K562 (cell line): Measurements from ENCODE around the gene IZUMO4. TPM values are rescaled to one million over a fixed set of nuclear protein-coding genes. Genes with fewer than 3 reads are reported as not detected.

ENCODE experiments used
- ATAC-seq: fragments of 200-7000 bp; cut with Tn5 transposase; 3 replicates; pipeline ENCODE4 v1.9.1; 2020; ENCODE audit warnings: moderate library complexity
- BruUV-seq: library from RNA; stranded (reverse); fragments of 400-500 nt; replicated peaks from 2 replicates; lab custom pipeline; 2021; lab: Mats Ljungman, UMichigan
- CTCF ChIA-PET: fragments of 300-600 bp; formaldehyde crosslinking; extraction: SDS; loops from one replicate; lab custom pipeline; 2021; ENCODE audit warnings: low intra/inter-chr PET ratio; lab: Yijun Ruan, JAX
- POLR2A ChIA-PET: fragments of 300-600, 350-650 bp; sonication (Branson Sonifier 250); formaldehyde crosslinking; extraction: SDS; loops from one replicate; lab custom pipeline; 2021; ENCODE audit warnings: antibody characterized with exemption, inconsistent platforms; lab: Yijun Ruan, JAX
- DNase-seq, 4 experiments: peaks; one replicate each; pipeline versions ENCODE4 v3.0.0 to v3.0.0-alpha.2; 2011 to 2018; ENCODE audit warnings: low spot score in 3 of 4, mixed read lengths in 3 of 4; ENCODE audit errors: extremely low read depth in 1 of 4
- FAIRE-seq: peaks from 2 replicates; lab custom pipeline; 2011; peaks lifted over from hg19 to GRCh38; lab: Jason Lieb, UNC
- H2AFZ ChIP-seq: 2 replicates; pipeline ENCODE4 v1.6.0; 2011; ENCODE audit warnings: low read depth, low read length, control low read depth, inconsistent platforms
- H3K27ac ChIP-seq: fragments of 200-600 bp; 3 replicates; pipeline ENCODE4 v1.8.0; 2011; ENCODE audit warnings: low read depth, mild to moderate bottlenecking, control low read depth, inconsistent platforms, low read length, moderate library complexity, mixed read lengths; ENCODE audit errors: extremely low read depth
- H3K27me3 ChIP-seq, 2 experiments: fragments of 300-600 bp in 1 of 2; 2 replicates in 1 of 2; 3 replicates in 1 of 2; pipeline versions ENCODE4 v1.6.0 to v1.8.0; 2011; ENCODE audit warnings: inconsistent platforms in 2 of 2, low read length in 2 of 2, mild to moderate bottlenecking in 1 of 2, mixed read lengths in 1 of 2, moderate library complexity in 1 of 2; ENCODE audit not compliant: control insufficient read depth in 2 of 2, insufficient read depth in 2 of 2
- H3K36me3 ChIP-seq: fragments of 300-600 bp; 3 replicates; pipeline ENCODE4 v1.8.0; 2011; ENCODE audit warnings: mild to moderate bottlenecking, low read length, inconsistent platforms; ENCODE audit not compliant: control insufficient read depth, insufficient read depth
- H3K4me1 ChIP-seq, 2 experiments: fragments of 200-600 bp in 1 of 2; replicated peaks in 1 of 2; 2 replicates in 1 of 2; 3 replicates in 1 of 2; pipeline versions ENCODE4 v1.5.1 to v1.8.0; 2011; ENCODE audit warnings: inconsistent platforms in 2 of 2, low read length in 2 of 2, mild to moderate bottlenecking in 1 of 2, mixed read lengths in 1 of 2, moderate library complexity in 1 of 2; ENCODE audit not compliant: control insufficient read depth in 2 of 2, insufficient read depth in 2 of 2
- H3K4me2 ChIP-seq: 2 replicates; pipeline ENCODE4 v1.6.1; 2011; ENCODE audit warnings: low read length, control low read depth, inconsistent platforms, mixed read lengths; ENCODE audit not compliant: insufficient read depth
- H3K4me3 ChIP-seq: fragments of 200-600 bp; sonication (generic), shearing (Covaris generic); 2 replicates; pipeline ENCODE4 v1.5.1; 2016; ENCODE audit warnings: control low read depth, inconsistent platforms
- H3K79me2 ChIP-seq: fragments of 200-600 bp; 3 replicates; pipeline ENCODE4 v1.8.0; 2011; ENCODE audit warnings: low read length, inconsistent platforms; ENCODE audit not compliant: control insufficient read depth, insufficient read depth
- H3K9ac ChIP-seq, 2 experiments: 2 replicates each; pipeline versions ENCODE4 v1.6.0 to v1.6.1; 2011; ENCODE audit warnings: low read depth in 2 of 2, low read length in 2 of 2, control low read depth in 1 of 2, inconsistent platforms in 1 of 2, mild to moderate bottlenecking in 1 of 2, mixed read lengths in 1 of 2; ENCODE audit not compliant: insufficient read depth in 1 of 2
- H3K9me1 ChIP-seq: one replicate; pipeline ENCODE4 v1.6.0; 2011; ENCODE audit warnings: inconsistent platforms, mild to moderate bottlenecking, low read length, moderate library complexity; ENCODE audit not compliant: control insufficient read depth, insufficient read depth
- H3K9me3 ChIP-seq: replicated peaks from 2 replicates; pipeline ENCODE4 v1.5.1; 2011; ENCODE audit warnings: low read depth, low read length, inconsistent platforms; ENCODE audit not compliant: control insufficient read depth, insufficient read depth
- H4K20me1 ChIP-seq: replicated peaks from 2 replicates; pipeline ENCODE4 v1.6.1; 2011; ENCODE audit warnings: low read length, inconsistent platforms, mixed read lengths; ENCODE audit not compliant: control insufficient read depth, insufficient read depth
- ARID1B ChIP-seq: fragments of 450-650 bp; IDR thresholded peaks from 2 replicates; pipeline ENCODE4 v1.6.1; 2016; ENCODE audit warnings: antibody characterized with exemption, mild to moderate bottlenecking, inconsistent platforms
- ARID2 ChIP-seq: fragments of 450-650 bp; IDR thresholded peaks from 2 replicates; pipeline ENCODE4 v1.6.1; 2017; ENCODE audit warnings: antibody characterized with exemption, mild to moderate bottlenecking
- CEBPB ChIP-seq: fragments of 450-650 bp; IDR thresholded peaks from 2 replicates; pipeline ENCODE4 v1.6.1; 2016; ENCODE audit warnings: missing genetic modification characterization, missing compliant biosample characterization
- CREBBP ChIP-seq: IDR thresholded peaks from one replicate; pipeline ENCODE4 v1.6.1; 2012; ENCODE audit warnings: low read depth, mild to moderate bottlenecking, control low read depth, inconsistent platforms, low read length
- EGR1 ChIP-seq: fragments of 450-650 bp; conservative IDR thresholded peaks from 2 replicates; pipeline ENCODE4 v1.6.1; 2017; ENCODE audit warnings: mild to moderate bottlenecking
- FOXJ3 ChIP-seq: sonication (generic); formaldehyde crosslinking; IDR thresholded peaks from 2 replicates; pipeline ENCODE4 v1.4.0; 2020; ENCODE audit warnings: mild to moderate bottlenecking, missing genetic modification reagents
- KAT8 ChIP-seq: fragments of 450-650 bp; IDR thresholded peaks from 2 replicates; pipeline ENCODE4 v1.6.1; 2016; ENCODE audit warnings: low read depth, mild to moderate bottlenecking
- NELFE ChIP-seq: IDR thresholded peaks from 2 replicates; pipeline ENCODE4 v1.6.1; 2011; ENCODE audit warnings: mild to moderate bottlenecking; ENCODE audit not compliant: insufficient read depth, insufficient read length
- NFE2 ChIP-seq: IDR thresholded peaks from 2 replicates; pipeline ENCODE4 v1.6.1; 2014; ENCODE audit warnings: antibody characterized with exemption, low read depth
- NFRKB ChIP-seq: fragments of 450-650 bp; IDR thresholded peaks from 2 replicates; pipeline ENCODE4 v1.6.1; 2016; ENCODE audit warnings: low read depth
- POLR2A ChIP-seq: fragments of 450-650 bp; conservative IDR thresholded peaks from 2 replicates; pipeline ENCODE4 v1.6.1; 2016
- POLR2AphosphoS5 ChIP-seq: IDR thresholded peaks from 2 replicates; pipeline ENCODE4 v1.6.1; 2011; ENCODE audit warnings: mild to moderate bottlenecking, low read depth, low read length, moderate library complexity; ENCODE audit not compliant: control insufficient read depth, insufficient read depth
- RB1 ChIP-seq: fragments of 450-650 bp; IDR thresholded peaks from 2 replicates; pipeline ENCODE4 v1.6.1; 2017; ENCODE audit warnings: low read depth, mild to moderate bottlenecking
- XRCC3 ChIP-seq: fragments of 450-650 bp; IDR thresholded peaks from 2 replicates; pipeline ENCODE4 v1.6.1; 2017; ENCODE audit warnings: mild to moderate bottlenecking, moderate library complexity
- ZFX ChIP-seq: sonication (generic); formaldehyde crosslinking; IDR thresholded peaks from 2 replicates; pipeline ENCODE4 v1.8.0; 2022; ENCODE audit warnings: mild to moderate bottlenecking, missing genetic modification reagents, moderate library complexity
- ZNF121 ChIP-seq: sonication (generic); formaldehyde crosslinking; conservative IDR thresholded peaks from 2 replicates; pipeline ENCODE4 v1.8.0; 2022; ENCODE audit warnings: missing genetic modification reagents
- ZNF589 ChIP-seq: fragments of 200-800 bp; sonication (Bioruptor generic); IDR thresholded peaks from 2 replicates; pipeline ENCODE4 v1.6.1; 2016; ENCODE audit warnings: low read depth, missing genetic modification characterization, missing compliant biosample characterization
- WGBS: fragments of 100-300 bp; shearing (Covaris generic); methylation state at CpG from one replicate; pipeline ENCODE4 v1.1.6; 2016; ENCODE audit warnings: low coverage, mixed read lengths; ENCODE audit not compliant: insufficient coverage; ENCODE audit errors: missing lambda C conversion rate; 5-methylcytosine and 5-hydroxymethylcytosine counted together
- in situ Hi-C: fragments of 300-500 bp; cut with MboI; formaldehyde crosslinking; loops from 4 replicates; pipeline ENCODE4 v1.15.0; 2018; ENCODE audit warnings: inconsistent platforms, mixed read lengths
- intact Hi-C: fragments of 100-400 bp; cut with micrococcal nuclease; formaldehyde crosslinking; loops from 2 replicates; pipeline ENCODE4 v1.14.2; 2022
- polyA plus RNA-seq, 8 experiments: library from polyadenylated mRNA; depleted of rRNA in 4 of 8; stranded (reverse) in 5 of 8; unstranded in 3 of 8; fragments of >200 nt; fragmentation: Nextera tagmentation in 2 of 8; fragmentation: Illumina TruSeq in 1 of 8; extraction: Ambion mirVana in 2 of 8; extraction: Trizol in 1 of 8; gene quantifications; 2 replicates each; pipeline versions ENCODE4 v1.2.1 to v1.2.3, GENCODE V29; 2011 to 2014; ENCODE audit warnings: inconsistent platforms in 1 of 8, missing spikeins in 1 of 8
- total RNA-seq, 7 experiments: library from RNA; depleted of rRNA in 6 of 7; stranded (reverse); fragments of >200 nt in 6 of 7; fragmentation: Illumina TruSeq in 2 of 7; extraction: Trizol in 2 of 7; gene quantifications; 2 replicates each; pipeline versions ENCODE4 v1.2.1 to v1.2.3, GENCODE V29; 2011 to 2021; ENCODE audit warnings: low replicate concordance in 1 of 7
- TF ChIP-seq, protein P1 (sequence below): fragments of 250-450 bp; sonication (Bioruptor Pico); IDR thresholded peaks from 2 replicates; pipeline ENCODE4 v1.4.0; 2020; ENCODE audit warnings: mild to moderate bottlenecking

IZUMO4 gene
- total and polyA plus RNA-seq, 9 of the 15 experiments (the other 6 are each of a cell fraction or from before 2014, with no cell fraction given), result 0.07 to 3.9 (median 1.2) TPM

DNA sequence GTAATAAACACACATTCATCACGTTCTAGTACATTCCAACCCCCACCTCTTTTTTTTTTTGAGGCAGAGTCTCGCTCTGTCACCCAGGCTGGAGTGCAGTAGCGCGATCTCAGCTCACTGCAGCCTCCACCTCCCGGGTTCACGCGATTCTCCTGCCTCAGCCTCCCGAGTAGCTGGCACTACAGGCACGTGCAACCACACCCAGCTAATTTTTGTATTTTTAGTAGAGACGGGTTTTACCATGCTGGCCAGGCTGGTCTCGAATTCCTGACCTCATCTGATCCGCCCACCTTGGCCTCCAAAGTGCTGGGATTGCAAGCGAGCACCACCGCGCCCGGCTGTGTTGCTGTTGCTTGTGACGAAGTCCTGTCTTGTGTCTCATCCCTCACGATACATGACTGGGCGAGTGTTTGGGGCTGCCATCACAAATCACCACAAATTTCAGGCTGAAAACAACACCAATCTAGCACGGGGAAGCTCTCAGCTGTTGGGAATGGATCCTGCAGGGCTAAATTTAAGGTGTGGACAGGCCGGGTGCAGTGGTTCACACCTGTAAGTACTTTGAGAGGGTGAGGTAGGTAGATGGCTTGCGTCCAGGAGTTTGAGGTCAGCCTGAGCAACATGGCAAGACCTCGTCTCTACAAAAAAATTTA lies 16.3 kb upstream of the IZUMO4 start:
- H3K9ac ChIP-seq, result peak overlapping the region in 1 of 2 experiments; percentile 26; a peak in 2 of 4 replicates
- 88% methylated on average over 22 of the region's 23 CpGs for WGBS

More for the DNA sequence above, 16.3 kb upstream of the IZUMO4 start:
- no peak overlapping the region for H3K27ac ChIP-seq
- CTCF ChIA-PET, result no interaction called here
- H2AFZ ChIP-seq, result no peak overlapping the region
- POLR2A ChIA-PET, result interaction anchor here (0.5 to 0.6 kb wide), 2 partner anchors 31 to 38 kb away, joined by 3 read pairs; no protein-coding TSS in a partner anchor
- no peaks in the 10 kb centered on the region for H3K9me1 ChIP-seq
- ATAC-seq (no peak), FAIRE-seq (peak; percentile 32), DNase-seq (no peak)
- no peaks in the 10 kb centered on the region for H4K20me1 ChIP-seq
- peaks cover 46% of the 10 kb centered on the region; the same call in 2 of the 3 replicates for H3K36me3 ChIP-seq
- H3K27me3 ChIP-seq, result no peaks in the 10 kb centered on the region
- H3K9me3 ChIP-seq, result no peaks in the 10 kb centered on the region; the same call in 1 of the 2 replicates
- in situ Hi-C loops (no loop called here), intact Hi-C loops (no loop called here)
- H3K4me3 ChIP-seq, result no peak overlapping the region
- BruUV-seq, result no TSS peak
- H3K4me1 ChIP-seq, result peaks cover 3 to 34% of the 10 kb centered on the region in 2 experiments; a peak in 3 of 5 replicates
- TF ChIP-seq CEBPB (no peak), NFE2 (no peak), RB1 (no peak), POLR2AphosphoS5 (no peak), XRCC3 (no peak), NELFE (no peak), CREBBP (no peak), ARID1B (no peak), ZFX (no peak), ZNF121 (CRISPR knock-in tag) (no peak), KAT8 (no peak), EGR1 (no peak), ARID2 (no peak), NFRKB (no peak), FOXJ3 (CRISPR knock-in tag) (no peak), POLR2A (no peak), ZNF589 (CRISPR knock-in tag) (no peak)
- TF ChIP-seq, protein P1, sequence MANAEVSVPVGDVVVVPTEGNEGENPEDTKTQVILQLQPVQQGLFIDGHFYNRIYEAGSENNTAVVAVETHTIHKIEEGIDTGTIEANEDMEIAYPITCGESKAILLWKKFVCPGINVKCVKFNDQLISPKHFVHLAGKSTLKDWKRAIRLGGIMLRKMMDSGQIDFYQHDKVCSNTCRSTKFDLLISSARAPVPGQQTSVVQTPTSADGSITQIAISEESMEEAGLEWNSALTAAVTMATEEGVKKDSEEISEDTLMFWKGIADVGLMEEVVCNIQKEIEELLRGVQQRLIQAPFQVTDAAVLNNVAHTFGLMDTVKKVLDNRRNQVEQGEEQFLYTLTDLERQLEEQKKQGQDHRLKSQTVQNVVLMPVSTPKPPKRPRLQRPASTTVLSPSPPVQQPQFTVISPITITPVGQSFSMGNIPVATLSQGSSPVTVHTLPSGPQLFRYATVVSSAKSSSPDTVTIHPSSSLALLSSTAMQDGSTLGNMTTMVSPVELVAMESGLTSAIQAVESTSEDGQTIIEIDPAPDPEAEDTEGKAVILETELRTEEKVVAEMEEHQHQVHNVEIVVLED (CRISPR knock-in tag), result no peak
- no peaks in the 10 kb centered on the region; the same call in 2 of the 3 replicates for H3K79me2 ChIP-seq
- no peak overlapping the region for H3K4me2 ChIP-seq
